BLaER1 treated with 17β-estradiol and CSF1 and Interleukin-3, amounts not matched to agents 10 nM and 100 nM (cell line): Measurements from ENCODE around the gene VSIG4.

Source experiments
- H3K27ac ChIP-seq, 11 experiments: shearing (Covaris generic); formaldehyde crosslinking; 2 replicates each; pipeline ENCODE4 v1.8.1; 2022
- H3K27me3 ChIP-seq, 11 experiments: shearing (Covaris generic); formaldehyde crosslinking; 2 replicates each; pipeline ENCODE4 v1.8.1; 2022
- H3K36me3 ChIP-seq, 11 experiments: shearing (Covaris generic); formaldehyde crosslinking; 2 replicates each; pipeline ENCODE4 v1.8.1; 2022
- H3K4me1 ChIP-seq, 10 experiments: shearing (Covaris generic); formaldehyde crosslinking; 2 replicates each; pipeline ENCODE4 v1.8.1; 2022
- H3K4me2 ChIP-seq, 11 experiments: shearing (Covaris generic); formaldehyde crosslinking; 2 replicates each; pipeline ENCODE4 v1.8.1; 2022
- H3K4me3 ChIP-seq, 10 experiments: shearing (Covaris generic); formaldehyde crosslinking; 2 replicates each; pipeline ENCODE4 v1.8.1; 2022
- H3K9ac ChIP-seq, 11 experiments: shearing (Covaris generic); formaldehyde crosslinking; 2 replicates each; pipeline ENCODE4 v1.8.1; 2022
- H3K9me3 ChIP-seq, 11 experiments: shearing (Covaris generic); formaldehyde crosslinking; replicated peaks in 1 of 11; 2 replicates each; pipeline ENCODE4 v1.8.1; 2022
- H4K20me1 ChIP-seq, 11 experiments: shearing (Covaris generic); formaldehyde crosslinking; 2 replicates each; pipeline ENCODE4 v1.8.1; 2022
- Cebpa-rat ChIP-seq, 11 experiments: shearing (Covaris generic); IDR thresholded peaks; 2 replicates each; pipeline ENCODE4 v1.8.1; 2022

VSIG4 gene

GRCh38 chrX:66022632-66023384 lies 17.1 kb downstream of the VSIG4 start:
- Histone ChIP-seq H3K9me3 (peaks cover 0 to 22% (median 0%) of the 10 kb centered on the region in 11 experiments; a peak in 10 of 22 replicates), H3K27me3 (peaks cover 0 to 67% (median 33%) of the 10 kb centered on the region in 11 experiments; a peak in 14 of 22 replicates), H3K4me1 (peaks cover 23 to 99% (median 67%) of the 10 kb centered on the region in 10 experiments), H3K27ac (peak overlapping the region in 10 of 11 experiments; percentile 5 to 99 (median 98); a peak in 16 of 22 replicates), H3K9ac (no peak overlapping the region; a peak in 1 of 22 replicates), H3K4me2 (peak overlapping the region in 10 of 11 experiments; percentile 23 to 97 (median 70); a peak in 18 of 22 replicates), H3K4me3 (no peak overlapping the region), H4K20me1 (peaks cover 0 to 26% (median 0%) of the 10 kb centered on the region in 11 experiments; a peak in 3 of 22 replicates), H3K36me3 (peaks cover 0 to 85% (median 24%) of the 10 kb centered on the region in 11 experiments; a peak in 16 of 22 replicates)
- no peak for TF ChIP-seq Cebpa-rat (IDR thresholded peaks at IDR 0.05)

GRCh38 chrX:66021765-66022631 lies 17.9 kb downstream of the VSIG4 start:
- H4K20me1 ChIP-seq: peaks cover 0 to 26% (median 0%) of the 10 kb centered on the region in 11 experiments; a peak in 3 of 22 replicates
- peak overlapping the region; percentile 3 to 97 (median 79); a peak in 12 of 22 replicates for H3K4me2 ChIP-seq
- H3K4me3 ChIP-seq: no peak overlapping the region
- no peak for TF ChIP-seq Cebpa-rat (IDR thresholded peaks at IDR 0.05)
- H3K36me3 ChIP-seq: peaks cover 0 to 85% (median 32%) of the 10 kb centered on the region in 11 experiments; a peak in 16 of 22 replicates
- peak overlapping the region in 1 of 11 experiments; percentile 96; a peak in 3 of 22 replicates for H3K9ac ChIP-seq
- peaks cover 0 to 23% (median 0%) of the 10 kb centered on the region in 11 experiments; a peak in 9 of 22 replicates for H3K9me3 ChIP-seq
- H3K4me1 ChIP-seq: peaks cover 32 to 100% (median 75%) of the 10 kb centered on the region in 10 experiments
- H3K27ac ChIP-seq: peak overlapping the region; percentile 34 to 99 (median 98); a peak in 19 of 22 replicates
- H3K27me3 ChIP-seq: peaks cover 0 to 62% (median 26%) of the 10 kb centered on the region in 11 experiments; a peak in 13 of 22 replicates

GRCh38 chrX:66021401-66021764 lies 18.5 kb downstream of the VSIG4 start:
- Histone ChIP-seq H3K4me1 (peaks cover 38 to 100% (median 80%) of the 10 kb centered on the region in 10 experiments), H4K20me1 (peaks cover 0 to 26% (median 0%) of the 10 kb centered on the region in 11 experiments; a peak in 3 of 22 replicates), H3K9me3 (peaks cover 0 to 26% (median under 1%) of the 10 kb centered on the region in 11 experiments; a peak in 9 of 22 replicates), H3K27me3 (peaks cover 0 to 60% (median 24%) of the 10 kb centered on the region in 11 experiments; a peak in 10 of 22 replicates), H3K27ac (peak overlapping the region; percentile 34 to 99 (median 98); a peak in 20 of 22 replicates), H3K9ac (peak overlapping the region in 3 of 11 experiments; percentile 91 to 96 (median 93); a peak in 7 of 22 replicates), H3K4me3 (no peak overlapping the region), H3K36me3 (peaks cover 0 to 83% (median 37%) of the 10 kb centered on the region in 11 experiments; a peak in 15 of 22 replicates), H3K4me2 (peak overlapping the region; percentile 3 to 97 (median 79); a peak in 17 of 22 replicates)
- TF ChIP-seq Cebpa-rat (IDR thresholded peaks at IDR 0.05): no peak

- no peak for TF ChIP-seq Cebpa-rat (IDR thresholded peaks at IDR 0.05)
- peak overlapping the region in 8 of 11 experiments; percentile 9 to 96 (median 62); a peak in 12 of 22 replicates for H3K9ac ChIP-seq
Observed at GRCh38 chrX:66020631-66021334, 19.1 kb downstream of the VSIG4 start.

GRCh38 chrX:66019974-66020373 lies 19.9 kb downstream of the VSIG4 start:
- H3K4me1 ChIP-seq: peaks cover 52 to 99% (median 89%) of the 10 kb centered on the region in 10 experiments
- H3K27me3 ChIP-seq: peaks cover 0 to 46% (median 16%) of the 10 kb centered on the region in 11 experiments; a peak in 9 of 22 replicates
- peak overlapping the region in 10 of 11 experiments; percentile 36 to 97 (median 84); a peak in 19 of 22 replicates for H3K4me2 ChIP-seq
- H3K36me3 ChIP-seq: peaks cover 0 to 70% (median 38%) of the 10 kb centered on the region in 11 experiments; a peak in 15 of 22 replicates
- H4K20me1 ChIP-seq: peaks cover 0 to 26% (median 0%) of the 10 kb centered on the region in 11 experiments; a peak in 3 of 22 replicates
- peak overlapping the region; percentile 34 to 99 (median 98); a peak in 19 of 22 replicates for H3K27ac ChIP-seq
- H3K9ac ChIP-seq: peak overlapping the region in 8 of 11 experiments; percentile 27 to 96 (median 86); a peak in 9 of 22 replicates
- H3K4me3 ChIP-seq: peak overlapping the region in 3 of 10 experiments; percentile 64 to 76 (median 76); a peak in 4 of 20 replicates
- peaks cover 0 to 34% (median 5%) of the 10 kb centered on the region in 11 experiments; a peak in 9 of 22 replicates for H3K9me3 ChIP-seq
- no peak for TF ChIP-seq Cebpa-rat (IDR thresholded peaks at IDR 0.05)

More at GRCh38 chrX:66020631-66021334, 19.1 kb downstream of the VSIG4 start:
- peaks cover 0 to 30% (median 5%) of the 10 kb centered on the region in 11 experiments; a peak in 9 of 22 replicates for H3K9me3 ChIP-seq
- peak overlapping the region; percentile 18 to 97 (median 79); a peak in 21 of 22 replicates for H3K4me2 ChIP-seq
- H3K4me1 ChIP-seq: peaks cover 44 to 100% (median 84%) of the 10 kb centered on the region in 10 experiments
- peak overlapping the region; percentile 34 to 99 (median 98); a peak in 21 of 22 replicates for H3K27ac ChIP-seq
- peaks cover 0 to 77% (median 38%) of the 10 kb centered on the region in 11 experiments; a peak in 15 of 22 replicates for H3K36me3 ChIP-seq
- peaks cover 0 to 54% (median 18%) of the 10 kb centered on the region in 11 experiments; a peak in 10 of 22 replicates for H3K27me3 ChIP-seq
- peaks cover 0 to 26% (median 0%) of the 10 kb centered on the region in 11 experiments; a peak in 3 of 22 replicates for H4K20me1 ChIP-seq
- H3K4me3 ChIP-seq: peak overlapping the region in 1 of 10 experiments; percentile 76; a peak in 1 of 20 replicates

- Histone ChIP-seq H3K9ac (peak overlapping the region in 7 of 11 experiments; percentile 38 to 96 (median 91); a peak in 12 of 22 replicates), H3K27me3 (peaks cover 0 to 41% (median 13%) of the 10 kb centered on the region in 11 experiments; a peak in 9 of 22 replicates), H4K20me1 (peaks cover 0 to 26% (median 0%) of the 10 kb centered on the region in 11 experiments; a peak in 3 of 22 replicates), H3K36me3 (peaks cover 0 to 63% (median 38%) of the 10 kb centered on the region in 11 experiments; a peak in 15 of 22 replicates), H3K4me2 (peak overlapping the region in 8 of 11 experiments; percentile 77 to 97 (median 90); a peak in 15 of 22 replicates), H3K9me3 (peaks cover 0 to 34% (median 5%) of the 10 kb centered on the region in 11 experiments; a peak in 10 of 22 replicates), H3K4me1 (peaks cover 57 to 99% (median 91%) of the 10 kb centered on the region in 10 experiments), H3K4me3 (peak overlapping the region in 5 of 10 experiments; percentile 62 to 76 (median 64); a peak in 10 of 20 replicates), H3K27ac (peak overlapping the region; percentile 19 to 99 (median 98); a peak in 19 of 22 replicates)
- TF ChIP-seq Cebpa-rat (IDR thresholded peaks at IDR 0.05): no peak
Observed at GRCh38 chrX:66019310-66019652, 20.6 kb downstream of the VSIG4 start.
